ENCODE data around the gene TIPARP.

TIPARP gene

GRCh38 chr3:156689608-156690007, 15.2 kb downstream of the TIPARP start:
- H3K9ac ChIP-seq (ENCODE audit: low read length), result no peak overlapping the region
- H3K79me2 ChIP-seq (ENCODE audit: low read length), result peaks cover 88% of the 10 kb centered on the region
- peak overlapping the region; percentile 14; the same call in 1 of the 2 replicates for H3K27ac ChIP-seq (ENCODE audit: low read length)
- TF ChIP-seq EZH2phosphoT487 (IDR thresholded peaks at IDR 0.05; ENCODE audit: low read length), result no peak
- no peaks in the 10 kb centered on the region for H3K9me2 ChIP-seq (replicated peaks; ENCODE audit: insufficient read depth, low read length)
- peaks cover 23% of the 10 kb centered on the region for H3F3A ChIP-seq (ENCODE audit: insufficient read depth, low read length)
- peaks cover 7% of the 10 kb centered on the region; the same call in 1 of the 2 replicates for H3K36me3 ChIP-seq (replicated peaks; ENCODE audit: insufficient read depth, low read length)
- DNase-seq, result no peak
- H3K4me1 ChIP-seq (ENCODE audit: low read length), result peaks cover 47% of the 10 kb centered on the region
- no peak overlapping the region for H2AFZ ChIP-seq (ENCODE audit: low read length)
- no peak overlapping the region for H3K4me3 ChIP-seq (ENCODE audit: low read length)
- H3K9me3 ChIP-seq (replicated peaks; ENCODE audit: insufficient read depth, low read length), result no peaks in the 10 kb centered on the region
- H3K4me2 ChIP-seq (ENCODE audit: low read depth, low read length), result peak overlapping the region; percentile 39
- no peaks in the 10 kb centered on the region for H3K27me3 ChIP-seq (replicated peaks; ENCODE audit: insufficient read depth, low read length)
- H4K20me1 ChIP-seq (ENCODE audit: insufficient read depth, low read length), result peaks cover 19% of the 10 kb centered on the region; the same call in 1 of the 2 replicates

DNA sequence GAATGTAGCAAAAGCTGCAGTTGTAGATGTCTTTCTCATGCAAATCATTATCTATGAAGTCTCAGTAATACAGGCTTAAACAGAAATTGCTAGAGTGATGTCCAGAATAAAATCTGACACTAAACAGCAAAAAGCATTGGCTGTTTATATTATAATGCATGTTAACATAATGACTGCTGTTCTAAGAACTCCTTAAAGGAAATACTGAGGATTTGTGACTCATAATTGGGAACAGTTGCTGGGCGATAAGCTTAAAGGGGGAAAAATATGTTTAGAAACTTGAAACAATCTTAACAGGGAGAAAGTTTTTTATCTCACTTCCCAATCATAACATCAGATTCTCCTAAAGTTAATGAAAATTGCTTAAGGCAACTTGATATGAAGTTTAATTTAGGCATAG, 17.5 kb downstream of the TIPARP start:
- Histone ChIP-seq H3K4me3 (ENCODE audit: low read length) (no peak overlapping the region), H3K27ac (ENCODE audit: low read length) (no peak overlapping the region), H4K20me1 (ENCODE audit: insufficient read depth, low read length) (peaks cover 19% of the 10 kb centered on the region; the same call in 1 of the 2 replicates), H3K36me3 (replicated peaks; ENCODE audit: insufficient read depth, low read length) (peaks cover 21% of the 10 kb centered on the region; the same call in 1 of the 2 replicates), H3K9me3 (replicated peaks; ENCODE audit: insufficient read depth, low read length) (no peaks in the 10 kb centered on the region), H2AFZ (ENCODE audit: low read length) (no peak overlapping the region), H3K4me2 (ENCODE audit: low read depth, low read length) (no peak overlapping the region), H3K4me1 (ENCODE audit: low read length) (peaks cover 28% of the 10 kb centered on the region), H3K9me2 (replicated peaks; ENCODE audit: insufficient read depth, low read length) (no peaks in the 10 kb centered on the region), H3F3A (ENCODE audit: insufficient read depth, low read length) (peaks cover 4% of the 10 kb centered on the region), H3K79me2 (ENCODE audit: low read length) (peaks cover 96% of the 10 kb centered on the region), H3K9ac (ENCODE audit: low read length) (no peak overlapping the region), H3K27me3 (replicated peaks; ENCODE audit: insufficient read depth, low read length) (no peaks in the 10 kb centered on the region)
- DNase-seq, result no peak
- TF ChIP-seq EZH2phosphoT487 (IDR thresholded peaks at IDR 0.05; ENCODE audit: low read length) (no peak), CTCF (IDR thresholded peaks at IDR 0.05; ENCODE audit: low read length) (no peak), EZH2 (optimal IDR thresholded peaks at IDR 0.05; ENCODE audit: low read depth, low read length) (no peak)

- Histone ChIP-seq H3K27ac (ENCODE audit: low read length) (no peak overlapping the region), H3K36me3 (replicated peaks; ENCODE audit: insufficient read depth, low read length) (peaks cover 25% of the 10 kb centered on the region), H3K27me3 (replicated peaks; ENCODE audit: insufficient read depth, low read length) (no peaks in the 10 kb centered on the region), H3K9ac (ENCODE audit: low read length) (no peak overlapping the region), H3K4me1 (ENCODE audit: low read length) (peaks cover 17% of the 10 kb centered on the region), H3K9me3 (replicated peaks; ENCODE audit: insufficient read depth, low read length) (no peaks in the 10 kb centered on the region), H2AFZ (ENCODE audit: low read length) (no peak overlapping the region), H3K4me2 (ENCODE audit: low read depth, low read length) (no peak overlapping the region), H3K79me2 (ENCODE audit: low read length) (peaks cover 96% of the 10 kb centered on the region), H4K20me1 (ENCODE audit: insufficient read depth, low read length) (peaks cover 19% of the 10 kb centered on the region; the same call in 1 of the 2 replicates), H3K4me3 (ENCODE audit: low read length) (no peak overlapping the region), H3K9me2 (replicated peaks; ENCODE audit: insufficient read depth, low read length) (no peaks in the 10 kb centered on the region), H3F3A (ENCODE audit: insufficient read depth, low read length) (peaks cover 4% of the 10 kb centered on the region)
- TF ChIP-seq EZH2phosphoT487 (IDR thresholded peaks at IDR 0.05; ENCODE audit: low read length) (no peak), CTCF (IDR thresholded peaks at IDR 0.05; ENCODE audit: low read length) (no peak), EZH2 (optimal IDR thresholded peaks at IDR 0.05; ENCODE audit: low read depth, low read length) (no peak)
- no peak for DNase-seq
Measured at GRCh38 chr3:156693166-156693565, 18.8 kb downstream of the TIPARP start.

- TF ChIP-seq EZH2 (optimal IDR thresholded peaks at IDR 0.05; ENCODE audit: low read depth, low read length) (no peak), CTCF (IDR thresholded peaks at IDR 0.05; ENCODE audit: low read length) (no peak), EZH2phosphoT487 (IDR thresholded peaks at IDR 0.05; ENCODE audit: low read length) (no peak)
- peaks cover 25% of the 10 kb centered on the region for H3K36me3 ChIP-seq (replicated peaks; ENCODE audit: insufficient read depth, low read length)
- H3K27ac ChIP-seq (ENCODE audit: low read length), result no peak overlapping the region
- H3K27me3 ChIP-seq (replicated peaks; ENCODE audit: insufficient read depth, low read length), result no peaks in the 10 kb centered on the region
- no peak overlapping the region for H3K4me3 ChIP-seq (ENCODE audit: low read length)
- no peak overlapping the region for H3K9ac ChIP-seq (ENCODE audit: low read length)
- H3K4me1 ChIP-seq (ENCODE audit: low read length), result peaks cover 5% of the 10 kb centered on the region
- H4K20me1 ChIP-seq (ENCODE audit: insufficient read depth, low read length), result peaks cover 17% of the 10 kb centered on the region; the same call in 1 of the 2 replicates
- no peak overlapping the region for H2AFZ ChIP-seq (ENCODE audit: low read length)
- H3K9me2 ChIP-seq (replicated peaks; ENCODE audit: insufficient read depth, low read length), result no peaks in the 10 kb centered on the region
- DNase-seq, result no peak
- H3K79me2 ChIP-seq (ENCODE audit: low read length), result peaks cover 96% of the 10 kb centered on the region
- no peaks in the 10 kb centered on the region for H3K9me3 ChIP-seq (replicated peaks; ENCODE audit: insufficient read depth, low read length)
- H3K4me2 ChIP-seq (ENCODE audit: low read depth, low read length), result no peak overlapping the region
- peaks cover 4% of the 10 kb centered on the region for H3F3A ChIP-seq (ENCODE audit: insufficient read depth, low read length)
Measured at GRCh38 chr3:156694536-156694935, 20.1 kb downstream of the TIPARP start.

Data from MM.1S (cell line).